Liver (tissue), 3 donors: Measurements from ENCODE around the gene NKAIN1.

Experiments
- ATF3 ChIP-seq: IDR thresholded peaks from 2 replicates; pipeline ENCODE4 v1.6.1; 2016; ENCODE audit warnings: antibody characterized with exemption
- EGR1 ChIP-seq, 2 donors: IDR thresholded peaks; 2 replicates each; pipeline ENCODE4 v1.6.1; 2016 to 2018; ENCODE audit warnings: antibody characterized with exemption in 2 of 2, low read depth in 2 of 2
- GABPA ChIP-seq, 2 donors: IDR thresholded peaks in 1 of 2; conservative IDR thresholded peaks in 1 of 2; 2 replicates each; pipeline ENCODE4 v1.6.1; 2016; ENCODE audit warnings: antibody characterized with exemption in 2 of 2, mild to moderate bottlenecking in 1 of 2, moderate library complexity in 1 of 2
- JUND ChIP-seq, 2 donors: IDR thresholded peaks; 2 replicates each; pipeline ENCODE4 v1.6.1; 2016; ENCODE audit warnings: antibody characterized with exemption in 2 of 2
- RAD21 ChIP-seq, 2 donors: IDR thresholded peaks; 2 replicates each; pipeline ENCODE4 v1.6.1; 2016; ENCODE audit warnings: antibody characterized with exemption in 2 of 2, mild to moderate bottlenecking in 2 of 2
- RXRA ChIP-seq, 2 donors: IDR thresholded peaks; 2 replicates each; pipeline ENCODE4 v1.6.1; 2017 to 2018; ENCODE audit warnings: antibody characterized with exemption in 2 of 2, mild to moderate bottlenecking in 1 of 2
- SP1 ChIP-seq: IDR thresholded peaks from 2 replicates; pipeline ENCODE4 v1.6.1; 2018; ENCODE audit warnings: antibody characterized with exemption, mild to moderate bottlenecking
- YY1 ChIP-seq: IDR thresholded peaks from 2 replicates; pipeline ENCODE4 v1.6.1; 2016; ENCODE audit warnings: antibody characterized with exemption, mild to moderate bottlenecking
- TF ChIP-seq, protein P1 (sequence below): fragments of 150-350 bp; IDR thresholded peaks from 2 replicates; pipeline ENCODE4 v1.5.1; 2017; ENCODE audit warnings: improper control_type of control experiment, low read depth, low read length; ENCODE audit not compliant: missing input control
- TF ChIP-seq, protein P2 (sequence below): IDR thresholded peaks from 2 replicates; pipeline ENCODE4 v1.6.1; 2016; ENCODE audit warnings: antibody characterized with exemption, mild to moderate bottlenecking
- TF ChIP-seq, protein P3 (sequence below): IDR thresholded peaks from 2 replicates; pipeline ENCODE4 v1.6.1; 2016; ENCODE audit warnings: antibody characterized with exemption
- TF ChIP-seq, protein P4 (sequence below): IDR thresholded peaks from 2 replicates; pipeline ENCODE4 v1.6.1; 2016; ENCODE audit warnings: antibody characterized with exemption
- donor health status: healthy.
- donor health status: healthy.

DNA sequence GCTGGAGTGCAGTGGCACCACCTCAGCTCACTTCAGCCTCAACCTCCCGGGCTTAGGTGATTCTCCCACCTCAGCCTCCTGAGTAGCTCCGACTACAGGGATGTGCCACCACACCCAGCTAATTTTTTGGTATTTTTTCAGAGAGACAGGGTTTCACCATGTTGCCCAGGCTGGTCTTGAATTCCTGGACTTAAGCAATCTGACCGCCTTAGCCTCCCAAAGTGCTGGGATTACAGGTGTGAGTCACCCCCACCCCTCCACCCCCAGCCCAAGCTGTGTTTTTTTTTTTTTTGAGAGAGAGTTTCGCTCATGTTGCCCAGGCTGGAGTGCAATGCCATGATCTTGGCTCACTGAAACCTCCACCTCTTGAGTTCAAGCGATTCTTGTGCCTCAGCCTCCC is 75.4 kb downstream of the NKAIN1 start:
- TF ChIP-seq, protein P1, sequence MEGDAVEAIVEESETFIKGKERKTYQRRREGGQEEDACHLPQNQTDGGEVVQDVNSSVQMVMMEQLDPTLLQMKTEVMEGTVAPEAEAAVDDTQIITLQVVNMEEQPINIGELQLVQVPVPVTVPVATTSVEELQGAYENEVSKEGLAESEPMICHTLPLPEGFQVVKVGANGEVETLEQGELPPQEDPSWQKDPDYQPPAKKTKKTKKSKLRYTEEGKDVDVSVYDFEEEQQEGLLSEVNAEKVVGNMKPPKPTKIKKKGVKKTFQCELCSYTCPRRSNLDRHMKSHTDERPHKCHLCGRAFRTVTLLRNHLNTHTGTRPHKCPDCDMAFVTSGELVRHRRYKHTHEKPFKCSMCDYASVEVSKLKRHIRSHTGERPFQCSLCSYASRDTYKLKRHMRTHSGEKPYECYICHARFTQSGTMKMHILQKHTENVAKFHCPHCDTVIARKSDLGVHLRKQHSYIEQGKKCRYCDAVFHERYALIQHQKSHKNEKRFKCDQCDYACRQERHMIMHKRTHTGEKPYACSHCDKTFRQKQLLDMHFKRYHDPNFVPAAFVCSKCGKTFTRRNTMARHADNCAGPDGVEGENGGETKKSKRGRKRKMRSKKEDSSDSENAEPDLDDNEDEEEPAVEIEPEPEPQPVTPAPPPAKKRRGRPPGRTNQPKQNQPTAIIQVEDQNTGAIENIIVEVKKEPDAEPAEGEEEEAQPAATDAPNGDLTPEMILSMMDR: no peak
- TF ChIP-seq SP1 (no peak), RAD21 (IDR thresholded peaks at IDR 0.05) (no peak), EGR1 (IDR thresholded peaks at IDR 0.05; ENCODE audit: low read depth in 2 of 2) (no peak), JUND (IDR thresholded peaks at IDR 0.05) (no peak), ATF3 (no peak), RXRA (IDR thresholded peaks at IDR 0.05) (no peak), GABPA (IDR thresholded peaks at IDR 0.05 in 1 of 2, conservative IDR thresholded peaks at IDR 0.05 in 1 of 2) (no peak), YY1 (no peak)
- TF ChIP-seq, protein P2, sequence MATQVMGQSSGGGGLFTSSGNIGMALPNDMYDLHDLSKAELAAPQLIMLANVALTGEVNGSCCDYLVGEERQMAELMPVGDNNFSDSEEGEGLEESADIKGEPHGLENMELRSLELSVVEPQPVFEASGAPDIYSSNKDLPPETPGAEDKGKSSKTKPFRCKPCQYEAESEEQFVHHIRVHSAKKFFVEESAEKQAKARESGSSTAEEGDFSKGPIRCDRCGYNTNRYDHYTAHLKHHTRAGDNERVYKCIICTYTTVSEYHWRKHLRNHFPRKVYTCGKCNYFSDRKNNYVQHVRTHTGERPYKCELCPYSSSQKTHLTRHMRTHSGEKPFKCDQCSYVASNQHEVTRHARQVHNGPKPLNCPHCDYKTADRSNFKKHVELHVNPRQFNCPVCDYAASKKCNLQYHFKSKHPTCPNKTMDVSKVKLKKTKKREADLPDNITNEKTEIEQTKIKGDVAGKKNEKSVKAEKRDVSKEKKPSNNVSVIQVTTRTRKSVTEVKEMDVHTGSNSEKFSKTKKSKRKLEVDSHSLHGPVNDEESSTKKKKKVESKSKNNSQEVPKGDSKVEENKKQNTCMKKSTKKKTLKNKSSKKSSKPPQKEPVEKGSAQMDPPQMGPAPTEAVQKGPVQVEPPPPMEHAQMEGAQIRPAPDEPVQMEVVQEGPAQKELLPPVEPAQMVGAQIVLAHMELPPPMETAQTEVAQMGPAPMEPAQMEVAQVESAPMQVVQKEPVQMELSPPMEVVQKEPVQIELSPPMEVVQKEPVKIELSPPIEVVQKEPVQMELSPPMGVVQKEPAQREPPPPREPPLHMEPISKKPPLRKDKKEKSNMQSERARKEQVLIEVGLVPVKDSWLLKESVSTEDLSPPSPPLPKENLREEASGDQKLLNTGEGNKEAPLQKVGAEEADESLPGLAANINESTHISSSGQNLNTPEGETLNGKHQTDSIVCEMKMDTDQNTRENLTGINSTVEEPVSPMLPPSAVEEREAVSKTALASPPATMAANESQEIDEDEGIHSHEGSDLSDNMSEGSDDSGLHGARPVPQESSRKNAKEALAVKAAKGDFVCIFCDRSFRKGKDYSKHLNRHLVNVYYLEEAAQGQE: no peak
- TF ChIP-seq, protein P3, sequence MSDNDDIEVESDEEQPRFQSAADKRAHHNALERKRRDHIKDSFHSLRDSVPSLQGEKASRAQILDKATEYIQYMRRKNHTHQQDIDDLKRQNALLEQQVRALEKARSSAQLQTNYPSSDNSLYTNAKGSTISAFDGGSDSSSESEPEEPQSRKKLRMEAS: no peak
- TF ChIP-seq, protein P4, sequence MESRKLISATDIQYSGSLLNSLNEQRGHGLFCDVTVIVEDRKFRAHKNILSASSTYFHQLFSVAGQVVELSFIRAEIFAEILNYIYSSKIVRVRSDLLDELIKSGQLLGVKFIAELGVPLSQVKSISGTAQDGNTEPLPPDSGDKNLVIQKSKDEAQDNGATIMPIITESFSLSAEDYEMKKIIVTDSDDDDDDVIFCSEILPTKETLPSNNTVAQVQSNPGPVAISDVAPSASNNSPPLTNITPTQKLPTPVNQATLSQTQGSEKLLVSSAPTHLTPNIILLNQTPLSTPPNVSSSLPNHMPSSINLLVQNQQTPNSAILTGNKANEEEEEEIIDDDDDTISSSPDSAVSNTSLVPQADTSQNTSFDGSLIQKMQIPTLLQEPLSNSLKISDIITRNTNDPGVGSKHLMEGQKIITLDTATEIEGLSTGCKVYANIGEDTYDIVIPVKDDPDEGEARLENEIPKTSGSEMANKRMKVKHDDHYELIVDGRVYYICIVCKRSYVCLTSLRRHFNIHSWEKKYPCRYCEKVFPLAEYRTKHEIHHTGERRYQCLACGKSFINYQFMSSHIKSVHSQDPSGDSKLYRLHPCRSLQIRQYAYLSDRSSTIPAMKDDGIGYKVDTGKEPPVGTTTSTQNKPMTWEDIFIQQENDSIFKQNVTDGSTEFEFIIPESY: no peak
